ENCODE results near the gene BATF.

The BATF gene

GRCh38 chr14:75551021-75551420 lies 28.8 kb downstream of the BATF start:
- no peak for TF ChIP-seq CTCF (IDR thresholded peaks at IDR 0.05; ENCODE audit: insufficient read depth, low read length, poor library complexity, severe bottlenecking)
- no peak overlapping the region for H3K4me3 ChIP-seq (replicated peaks; ENCODE audit: low read depth, low read length)
- no peak for DNase-seq (ENCODE audit: extremely low read depth, insufficient read length)
- no peaks in the 10 kb centered on the region for H3K27me3 ChIP-seq (replicated peaks; ENCODE audit: control insufficient read depth, insufficient read depth, low read length)
- H3K36me3 ChIP-seq (ENCODE audit: control insufficient read depth, insufficient read depth, low read length) = peaks cover 10% of the 10 kb centered on the region

GRCh38 chr14:75553157-75553556 lies 30.9 kb downstream of the BATF start:
- Histone ChIP-seq H3K36me3 (ENCODE audit: control insufficient read depth, insufficient read depth, low read length) (no peaks in the 10 kb centered on the region), H3K27me3 (replicated peaks; ENCODE audit: control insufficient read depth, insufficient read depth, low read length) (no peaks in the 10 kb centered on the region), H3K4me3 (replicated peaks; ENCODE audit: low read depth, low read length) (no peak overlapping the region)
- DNase-seq (ENCODE audit: extremely low read depth, insufficient read length) = no peak
- TF ChIP-seq CTCF (IDR thresholded peaks at IDR 0.05; ENCODE audit: insufficient read depth, low read length, poor library complexity, severe bottlenecking) = no peak

- no peak for TF ChIP-seq CTCF (IDR thresholded peaks at IDR 0.05; ENCODE audit: insufficient read depth, low read length, poor library complexity, severe bottlenecking)
- Histone ChIP-seq H3K4me3 (replicated peaks; ENCODE audit: low read depth, low read length) (no peak overlapping the region), H3K36me3 (ENCODE audit: control insufficient read depth, insufficient read depth, low read length) (no peaks in the 10 kb centered on the region), H3K27me3 (replicated peaks; ENCODE audit: control insufficient read depth, insufficient read depth, low read length) (no peaks in the 10 kb centered on the region)
- no peak for DNase-seq (ENCODE audit: extremely low read depth, insufficient read length)
These were observed 31.6 kb downstream of the BATF start for GRCh38 chr14:75553761-75554364.

GRCh38 chr14:75554482-75554881 lies 32.2 kb downstream of the BATF start:
- Histone ChIP-seq H3K36me3 (ENCODE audit: control insufficient read depth, insufficient read depth, low read length) (no peaks in the 10 kb centered on the region), H3K4me3 (replicated peaks; ENCODE audit: low read depth, low read length) (no peak overlapping the region), H3K27me3 (replicated peaks; ENCODE audit: control insufficient read depth, insufficient read depth, low read length) (no peaks in the 10 kb centered on the region)
- no peak for DNase-seq (ENCODE audit: extremely low read depth, insufficient read length)
- TF ChIP-seq CTCF (IDR thresholded peaks at IDR 0.05; ENCODE audit: insufficient read depth, low read length, poor library complexity, severe bottlenecking) = no peak

- no peak for DNase-seq (ENCODE audit: extremely low read depth, insufficient read length)
- no peaks in the 10 kb centered on the region for H3K27me3 ChIP-seq (replicated peaks; ENCODE audit: control insufficient read depth, insufficient read depth, low read length)
- H3K36me3 ChIP-seq (ENCODE audit: control insufficient read depth, insufficient read depth, low read length) = no peaks in the 10 kb centered on the region
- TF ChIP-seq CTCF (IDR thresholded peaks at IDR 0.05; ENCODE audit: insufficient read depth, low read length, poor library complexity, severe bottlenecking) = no peak
- H3K4me3 ChIP-seq (replicated peaks; ENCODE audit: low read depth, low read length) = no peak overlapping the region
These were observed 36.2 kb downstream of the BATF start for GRCh38 chr14:75558440-75558839.

GRCh38 chr14:75559045-75559444 lies 36.8 kb downstream of the BATF start:
- no peaks in the 10 kb centered on the region for H3K36me3 ChIP-seq (ENCODE audit: control insufficient read depth, insufficient read depth, low read length)
- H3K4me3 ChIP-seq (replicated peaks; ENCODE audit: low read depth, low read length) = no peak overlapping the region
- no peak for TF ChIP-seq CTCF (IDR thresholded peaks at IDR 0.05; ENCODE audit: insufficient read depth, low read length, poor library complexity, severe bottlenecking)

More at GRCh38 chr14:75559045-75559444, 36.8 kb downstream of the BATF start:
- no peak for DNase-seq (ENCODE audit: extremely low read depth, insufficient read length)
- H3K27me3 ChIP-seq (replicated peaks; ENCODE audit: control insufficient read depth, insufficient read depth, low read length) = no peaks in the 10 kb centered on the region
